ENCODE measurements around the gene UBQLNL.

UBQLNL gene, protein sequence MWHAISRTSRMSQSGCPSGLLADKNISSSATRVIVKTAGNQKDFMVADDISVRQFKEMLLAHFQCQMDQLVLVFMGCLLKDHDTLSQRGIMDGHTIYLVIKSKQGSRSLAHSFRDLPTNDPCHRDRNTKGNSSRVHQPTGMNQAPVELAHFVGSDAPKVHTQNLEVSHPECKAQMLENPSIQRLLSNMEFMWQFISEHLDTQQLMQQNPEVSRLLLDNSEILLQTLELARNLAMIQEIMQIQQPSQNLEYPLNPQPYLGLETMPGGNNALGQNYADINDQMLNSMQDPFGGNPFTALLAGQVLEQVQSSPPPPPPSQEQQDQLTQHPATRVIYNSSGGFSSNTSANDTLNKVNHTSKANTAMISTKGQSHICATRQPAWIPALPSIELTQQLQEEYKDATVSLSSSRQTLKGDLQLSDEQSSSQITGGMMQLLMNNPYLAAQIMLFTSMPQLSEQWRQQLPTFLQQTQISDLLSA

DNA sequence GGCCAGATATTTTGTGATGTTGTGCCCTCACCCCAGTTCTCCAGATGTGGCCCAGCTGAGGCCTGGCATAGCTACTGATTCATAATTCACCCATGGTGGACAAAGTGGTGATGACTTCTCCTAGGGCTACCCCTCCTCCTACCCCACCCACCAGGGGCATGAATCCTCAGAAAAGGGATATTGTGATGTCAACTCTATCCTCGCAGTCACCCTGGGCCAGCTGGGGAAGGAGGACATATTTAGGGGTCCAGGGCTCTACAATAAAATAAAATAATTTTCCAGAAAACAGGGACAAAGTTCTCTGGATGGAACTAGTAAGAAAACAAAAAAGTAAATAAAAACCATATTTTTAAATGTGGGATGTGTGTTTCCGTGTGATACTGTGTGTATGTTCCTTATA is at the start of gene UBQLNL:
TSS of gene UBQLNL (minus strand) at position 101 of the 400 bp plus-strand sequence. CDS start 258 bp downstream, outside the sequence.
- no peak within 1 kb of the TSS for H3K4me3 ChIP-seq (ENCODE audit: low read depth, low read length)
- in situ Hi-C loops (cut with HindIII; ENCODE audit: low sequenced_read_pairs) = no loop called here
- DNase-seq (ENCODE audit: low read depth) = no peak
- TF ChIP-seq, protein P1, sequence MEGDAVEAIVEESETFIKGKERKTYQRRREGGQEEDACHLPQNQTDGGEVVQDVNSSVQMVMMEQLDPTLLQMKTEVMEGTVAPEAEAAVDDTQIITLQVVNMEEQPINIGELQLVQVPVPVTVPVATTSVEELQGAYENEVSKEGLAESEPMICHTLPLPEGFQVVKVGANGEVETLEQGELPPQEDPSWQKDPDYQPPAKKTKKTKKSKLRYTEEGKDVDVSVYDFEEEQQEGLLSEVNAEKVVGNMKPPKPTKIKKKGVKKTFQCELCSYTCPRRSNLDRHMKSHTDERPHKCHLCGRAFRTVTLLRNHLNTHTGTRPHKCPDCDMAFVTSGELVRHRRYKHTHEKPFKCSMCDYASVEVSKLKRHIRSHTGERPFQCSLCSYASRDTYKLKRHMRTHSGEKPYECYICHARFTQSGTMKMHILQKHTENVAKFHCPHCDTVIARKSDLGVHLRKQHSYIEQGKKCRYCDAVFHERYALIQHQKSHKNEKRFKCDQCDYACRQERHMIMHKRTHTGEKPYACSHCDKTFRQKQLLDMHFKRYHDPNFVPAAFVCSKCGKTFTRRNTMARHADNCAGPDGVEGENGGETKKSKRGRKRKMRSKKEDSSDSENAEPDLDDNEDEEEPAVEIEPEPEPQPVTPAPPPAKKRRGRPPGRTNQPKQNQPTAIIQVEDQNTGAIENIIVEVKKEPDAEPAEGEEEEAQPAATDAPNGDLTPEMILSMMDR (IDR thresholded peaks at IDR 0.05; ENCODE audit: low read depth, low read length, missing control alignments) = no peak

DNA sequence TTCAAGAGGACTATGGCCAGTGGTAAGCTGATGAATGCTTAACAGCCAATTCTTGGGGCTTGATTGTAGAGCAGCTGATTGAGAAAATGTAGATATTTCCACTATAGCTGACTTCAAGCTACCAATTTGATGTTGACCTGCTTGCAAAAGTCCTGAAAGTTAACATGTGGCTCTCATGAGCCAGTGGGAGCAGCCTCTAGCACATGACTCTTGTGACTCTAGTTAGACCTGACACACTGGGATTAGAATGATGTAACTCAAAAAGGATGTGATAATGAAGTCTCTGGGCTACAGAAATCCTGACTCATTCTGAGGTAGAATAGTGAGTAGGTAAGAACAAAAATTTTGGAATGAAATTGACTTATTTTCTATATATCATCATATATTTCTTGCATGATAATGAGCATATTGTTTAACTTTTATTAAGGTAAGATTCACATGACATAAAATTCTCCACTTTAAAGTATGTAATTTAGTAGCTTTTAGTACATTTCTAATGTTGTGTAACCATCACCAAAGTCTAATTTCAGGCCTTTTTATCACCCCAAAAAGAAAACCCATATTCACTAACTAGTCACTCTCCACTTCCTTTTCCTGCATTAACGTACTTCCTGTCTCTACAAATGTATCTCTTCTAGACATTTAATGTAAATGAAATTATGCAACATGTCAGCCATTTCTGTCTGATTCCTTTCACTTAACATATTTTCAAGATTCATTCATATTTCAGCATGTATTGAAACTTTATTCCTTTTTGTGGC is 47.9 kb upstream of the UBQLNL start:
- TF ChIP-seq, protein P1 (IDR thresholded peaks at IDR 0.05; ENCODE audit: low read depth, low read length, missing control alignments) = no peak
- H3K4me3 ChIP-seq (ENCODE audit: low read depth, low read length) = no peak overlapping the region
- in situ Hi-C loops (cut with HindIII; ENCODE audit: low sequenced_read_pairs) = no loop called here
- DNase-seq (ENCODE audit: low read depth) = no peak

DNA sequence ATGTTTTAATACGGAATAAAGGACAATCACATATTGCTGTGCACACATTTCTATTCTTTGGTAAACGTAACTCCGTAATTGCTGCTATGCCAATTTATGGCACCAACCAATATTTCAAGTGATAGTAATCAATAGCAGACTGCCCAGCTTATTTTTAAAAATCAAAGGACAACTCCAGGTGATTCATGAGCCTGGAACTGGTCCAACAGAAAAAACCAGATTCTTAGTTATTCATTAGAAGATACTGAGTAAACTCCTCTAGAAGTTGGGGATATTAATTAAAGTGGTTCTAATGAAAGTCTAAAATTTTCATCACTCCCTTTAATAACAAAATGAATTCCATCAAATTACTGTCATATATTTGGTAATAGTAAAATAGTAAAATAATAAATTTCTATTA is 41.3 kb upstream of the UBQLNL start:
- no peak overlapping the region for H3K4me3 ChIP-seq (ENCODE audit: low read depth, low read length)
- DNase-seq (ENCODE audit: low read depth) = no peak
- TF ChIP-seq, protein P1 (IDR thresholded peaks at IDR 0.05; ENCODE audit: low read depth, low read length, missing control alignments) = no peak
- in situ Hi-C loops (cut with HindIII; ENCODE audit: low sequenced_read_pairs) = no loop called here

DNA sequence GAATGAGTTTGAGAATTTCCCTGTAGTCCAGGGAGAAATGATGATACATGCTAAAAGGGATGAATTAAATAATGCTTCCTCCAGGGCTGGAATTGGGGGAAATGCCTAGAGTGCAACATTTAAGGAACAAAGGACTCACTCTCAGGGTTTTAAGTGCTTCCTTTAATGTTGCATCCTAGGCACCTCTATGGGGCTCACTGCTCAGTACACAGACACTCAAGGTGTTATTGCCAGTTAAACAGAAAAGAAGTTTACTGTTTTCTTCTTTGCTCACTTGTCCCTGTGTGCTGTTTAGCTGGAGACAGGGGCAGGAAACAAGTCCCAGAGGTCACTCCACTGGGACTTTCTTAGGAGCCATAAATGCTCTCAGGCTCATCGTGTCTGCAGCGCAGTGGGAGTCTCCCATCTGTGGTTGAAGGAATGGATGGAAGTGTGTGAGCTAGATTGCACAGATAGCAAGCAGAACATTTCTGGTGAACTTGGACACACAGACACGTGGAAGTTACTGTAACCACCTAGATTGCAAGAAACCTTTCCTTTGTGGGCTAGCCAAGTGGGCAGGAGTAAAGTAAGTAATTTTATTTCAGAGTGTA is 40.2 kb upstream of the UBQLNL start:
- in situ Hi-C loops (cut with HindIII; ENCODE audit: low sequenced_read_pairs) = no loop called here
- H3K4me3 ChIP-seq (ENCODE audit: low read depth, low read length) = no peak overlapping the region
- DNase-seq (ENCODE audit: low read depth) = no peak
- TF ChIP-seq, protein P1 (IDR thresholded peaks at IDR 0.05; ENCODE audit: low read depth, low read length, missing control alignments) = no peak

DNA sequence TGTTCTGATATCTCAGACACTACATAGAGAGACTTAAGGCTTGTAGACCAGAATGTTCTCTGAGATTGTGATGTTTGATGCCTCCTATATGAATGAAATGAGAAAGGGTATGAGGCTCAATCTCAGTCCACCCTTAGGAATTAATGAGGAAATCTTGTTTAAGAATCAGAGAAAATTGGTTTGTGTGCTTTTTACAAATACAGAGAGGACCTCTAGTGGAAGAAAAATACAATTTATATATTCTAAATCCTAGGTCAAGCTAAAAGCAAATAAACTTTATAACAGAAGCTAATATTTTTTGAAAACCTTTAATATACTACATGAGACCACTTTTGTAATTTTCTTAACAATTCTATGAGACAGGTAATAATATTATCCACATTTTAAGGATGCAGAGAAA is 36.8 kb upstream of the UBQLNL start:
- DNase-seq (ENCODE audit: low read depth) = no peak
- TF ChIP-seq, protein P1 (IDR thresholded peaks at IDR 0.05; ENCODE audit: low read depth, low read length, missing control alignments) = no peak
- in situ Hi-C loops (cut with HindIII; ENCODE audit: low sequenced_read_pairs) = no loop called here
- no peak overlapping the region for H3K4me3 ChIP-seq (ENCODE audit: low read depth, low read length)

DNA sequence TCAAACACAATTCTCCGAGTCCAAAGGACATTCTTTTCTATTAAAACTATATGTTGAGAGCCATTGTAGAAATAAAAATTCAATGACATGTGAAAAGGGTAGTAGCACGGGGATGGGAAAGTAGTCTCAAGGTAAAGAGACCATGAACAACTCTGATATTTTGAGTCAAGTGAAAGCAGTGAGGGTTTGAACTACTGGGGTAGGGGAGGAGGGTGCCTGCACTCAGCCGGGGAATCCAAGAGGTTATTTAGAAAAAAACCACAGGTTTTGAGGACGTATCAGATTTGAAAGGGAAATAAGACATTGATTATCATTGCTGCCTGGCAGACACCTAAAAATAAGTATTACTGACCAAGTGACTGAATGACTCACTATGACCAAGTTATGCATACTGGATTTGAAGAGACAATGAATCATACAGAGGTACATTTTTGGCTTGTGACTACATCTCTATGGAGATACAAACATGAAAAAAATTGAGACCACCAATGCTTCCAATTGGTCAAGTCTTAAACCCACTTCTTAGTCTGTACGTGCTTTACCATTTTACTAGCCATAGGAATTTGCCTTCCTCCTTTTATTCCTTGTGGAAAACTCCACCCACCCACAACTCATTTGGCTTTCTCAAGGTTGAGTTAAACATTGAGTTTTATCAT is 34.1 kb upstream of the UBQLNL start:
- no peak overlapping the region for H3K4me3 ChIP-seq (ENCODE audit: low read depth, low read length)
- DNase-seq (ENCODE audit: low read depth) = peak; percentile 32
- in situ Hi-C loops (cut with HindIII; ENCODE audit: low sequenced_read_pairs) = no loop called here
- TF ChIP-seq, protein P1 (IDR thresholded peaks at IDR 0.05; ENCODE audit: low read depth, low read length, missing control alignments) = no peak

All from astrocyte of the cerebellum (primary cell).